Stimulated activated CD4-positive, alpha-beta T cell treated with anti-CD3 and anti-CD28 coated beads, Interleukin-15, amount 100 ng/mL, for 1 hour (primary cell): ENCODE data around the gene RP2.

Experiments
- DNase-seq, 2 donors: peaks; one replicate each; pipeline ENCODE4 v3.0.0-alpha.2; 2020; ENCODE audit warnings: low read depth in 1 of 2, low spot score in 1 of 2

Gene RP2

GRCh38 chrX:46917622-46918021 lies 80.8 kb downstream of the RP2 start:
- no peak for DNase-seq

GRCh38 chrX:46918434-46918833 lies 81.6 kb downstream of the RP2 start:
- DNase-seq: no peak

DNA sequence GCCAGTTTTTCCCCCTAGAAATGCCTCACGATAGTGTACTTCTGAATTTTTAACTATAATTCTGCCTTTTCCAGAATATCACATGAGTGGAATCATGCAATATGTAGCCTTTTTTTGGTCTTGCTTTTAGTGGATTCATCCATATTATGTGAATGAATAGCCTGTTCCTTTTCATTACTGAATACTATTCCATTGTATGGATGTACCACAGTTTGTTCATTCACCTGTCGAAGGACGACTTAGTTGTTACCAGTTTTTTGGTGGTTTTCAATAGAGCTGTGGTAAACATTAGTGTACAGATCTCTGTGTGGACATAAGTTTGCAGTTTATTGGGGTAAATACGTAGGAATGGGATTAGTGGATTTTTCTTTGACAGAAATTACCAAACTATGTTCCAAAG lies 83.4 kb downstream of the RP2 start:
- no peak for DNase-seq

DNA sequence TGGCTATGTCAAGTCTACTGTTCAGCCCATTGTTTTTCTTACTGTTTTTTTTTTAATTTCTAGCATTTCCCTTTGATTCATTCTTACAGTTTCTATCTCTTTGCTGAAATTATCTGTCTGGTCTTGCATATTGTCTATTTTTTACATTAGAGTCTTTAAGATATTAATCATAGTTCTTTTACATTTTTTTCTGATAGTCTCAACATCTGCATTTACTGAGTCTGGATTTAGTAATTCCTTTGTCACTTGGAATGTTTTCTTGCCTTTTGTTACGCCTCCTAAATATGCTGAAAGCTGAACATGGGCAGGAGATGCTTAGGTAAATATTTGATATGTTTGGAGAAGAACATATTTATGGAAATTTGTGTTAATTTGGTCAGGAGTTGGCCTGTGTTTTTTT lies 85.8 kb downstream of the RP2 start:
- no peak for DNase-seq

DNA sequence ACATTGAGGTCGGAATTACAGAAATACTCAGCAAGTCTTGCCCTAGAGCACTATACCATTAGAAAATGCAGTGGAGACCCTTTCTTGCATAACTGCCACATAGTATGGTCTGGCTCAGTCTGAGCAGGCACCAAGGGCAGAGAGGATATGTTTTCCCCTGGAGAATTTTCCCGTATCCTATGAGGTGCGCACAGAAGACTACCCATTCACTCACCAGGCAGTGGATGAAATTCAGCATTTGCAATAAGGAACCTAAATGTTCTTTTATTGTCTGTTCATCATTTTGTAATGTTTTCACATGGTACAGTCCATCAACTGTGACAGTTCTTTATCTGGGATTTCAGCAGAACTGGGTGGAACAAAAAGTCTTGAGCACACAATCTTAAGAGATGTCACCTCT lies 90.9 kb downstream of the RP2 start:
- no peak for DNase-seq

DNA sequence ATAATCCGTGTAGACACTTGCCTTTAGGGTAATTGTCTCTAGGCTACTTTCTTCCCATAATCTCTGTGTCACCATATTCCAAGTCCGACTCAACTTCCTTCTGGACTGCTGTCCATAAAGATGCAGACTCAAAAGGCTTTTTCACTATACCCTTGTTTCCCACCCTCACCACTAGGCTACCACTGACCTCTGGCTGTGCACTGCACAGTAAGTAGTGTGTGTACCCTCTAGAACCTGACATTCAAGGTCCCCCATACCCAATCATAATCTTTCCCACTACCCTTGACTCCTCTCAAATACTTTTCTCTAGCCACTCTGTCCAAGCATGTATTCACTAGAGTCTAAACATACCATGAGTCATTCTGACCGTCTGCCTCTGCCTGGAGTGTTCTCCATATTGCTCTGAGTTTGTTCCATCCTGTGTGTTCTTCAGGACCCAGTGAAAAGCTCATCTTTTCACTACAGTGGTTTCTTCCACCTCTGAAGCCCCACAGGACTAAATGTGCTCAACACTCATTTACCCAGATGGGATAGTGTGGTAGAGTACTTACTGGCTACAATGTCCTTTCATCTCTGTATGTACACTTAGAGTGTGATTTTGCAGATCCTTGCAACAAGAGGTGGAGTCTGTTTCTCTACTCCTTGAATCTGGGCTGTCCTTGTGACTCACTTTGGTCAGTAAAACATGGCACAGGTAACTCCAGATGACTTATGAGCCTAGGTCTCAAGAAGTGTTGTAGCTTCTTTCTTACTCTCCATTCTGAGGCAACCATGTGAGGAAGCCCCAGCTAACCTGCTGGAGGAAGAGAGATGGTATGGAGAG lies 92.8 kb downstream of the RP2 start:
- no peak for DNase-seq
